Dermis blood vessel endothelial cell (primary cell): ENCODE data around the gene PGAP2. TPM values are rescaled to one million over a fixed set of nuclear protein-coding genes. Genes with fewer than 3 reads are reported as not detected.
"Not testable (repeated sequence)": the region's sequence is repeated elsewhere in the genome, so short reads cannot be mapped to it uniquely, and the experiment has no call there.

Experiments
- DNase-seq: peaks from one replicate; pipeline ENCODE4 v3.0.0; 2010
- total RNA-seq: library from RNA; depleted of rRNA; stranded (reverse); fragments of >200 nt; gene quantifications from 2 replicates; pipeline ENCODE4 v1.2.3, GENCODE V29; 2014

PGAP2 gene
- total RNA-seq, 1 donor from 2014 or later = 7.3 TPM

GRCh38 chr11:3808861-3809623, 682 bp downstream of the PGAP2 start:
- peak; percentile 77 for DNase-seq

- DNase-seq = no peak
Observed at GRCh38 chr11:3809624-3809928, 1.2 kb downstream of the PGAP2 start.

GRCh38 chr11:3810446-3810845, 2.1 kb downstream of the PGAP2 start:
- DNase-seq = no peak

GRCh38 chr11:3810951-3811350, 2.6 kb downstream of the PGAP2 start:
- DNase-seq = no peak

GRCh38 chr11:3814832-3815231, 6.5 kb downstream of the PGAP2 start:
- DNase-seq = not testable (repeated sequence)

GRCh38 chr11:3815845-3816244, 7.5 kb downstream of the PGAP2 start:
- DNase-seq = no peak

GRCh38 chr11:3816673-3817072, 8.3 kb downstream of the PGAP2 start:
- no peak for DNase-seq

GRCh38 chr11:3817181-3817800, 8.9 kb downstream of the PGAP2 start:
- no peak for DNase-seq

GRCh38 chr11:3820971-3821370, 12.6 kb downstream of the PGAP2 start:
- no peak for DNase-seq

GRCh38 chr11:3822312-3822711, 14.0 kb downstream of the PGAP2 start:
- no peak for DNase-seq

- DNase-seq = peak; percentile 55
Observed at GRCh38 chr11:3823303-3823702, 14.9 kb downstream of the PGAP2 start.

- no peak for DNase-seq
Observed at GRCh38 chr11:3823762-3824506, 15.6 kb downstream of the PGAP2 start.

- DNase-seq = peak; percentile 79
Observed at GRCh38 chr11:3824714-3825472, 16.5 kb downstream of the PGAP2 start.

GRCh38 chr11:3825473-3826154, 17.3 kb downstream of the PGAP2 start:
- no peak for DNase-seq

GRCh38 chr11:3826721-3827120, 18.4 kb downstream of the PGAP2 start:
- DNase-seq = no peak

- no peak for DNase-seq
Observed at GRCh38 chr11:3827434-3828186, 19.2 kb downstream of the PGAP2 start.

- DNase-seq = no peak
Observed at GRCh38 chr11:3830088-3830487, 21.7 kb downstream of the PGAP2 start.

GRCh38 chr11:3830730-3831129, 22.4 kb downstream of the PGAP2 start:
- no peak for DNase-seq

GRCh38 chr11:3831378-3832239, 23.2 kb downstream of the PGAP2 start:
- no peak for DNase-seq

- DNase-seq = no peak
Observed at GRCh38 chr11:3832816-3833215, 24.5 kb downstream of the PGAP2 start.

- DNase-seq = no peak
Observed at GRCh38 chr11:3833449-3833848, 25.1 kb downstream of the PGAP2 start.
